Measurements from ENCODE around the gene ZBTB16. TPM values are rescaled to one million over a fixed set of nuclear protein-coding genes. Genes with fewer than 3 reads are reported as not detected.

Gene ZBTB16
- total and polyA plus RNA-seq, 4 donors: 32.9 to 283 (median 74.5) TPM

DNA sequence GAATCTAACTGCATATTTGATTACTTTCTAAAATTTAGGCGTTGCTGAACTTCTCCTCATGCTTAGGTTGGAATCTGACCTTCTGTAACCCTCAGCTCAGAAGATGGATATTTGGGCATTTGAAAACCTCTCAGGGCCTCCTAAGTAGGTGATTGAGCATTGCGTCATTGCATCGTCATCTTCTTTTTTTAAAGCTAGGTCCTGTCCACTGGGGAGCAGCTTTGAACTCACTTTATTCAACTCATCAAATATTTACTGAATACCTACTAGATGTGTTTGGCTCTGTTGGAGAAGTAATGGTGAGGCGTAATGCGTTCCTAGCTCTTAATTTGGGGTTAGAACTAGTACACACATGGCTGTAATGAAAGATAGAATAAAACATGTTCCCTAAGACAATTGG, 56.8 kb downstream of the ZBTB16 start:
- Histone ChIP-seq H3K27ac (ENCODE audit: low read depth in 1 of 2, low read length in 2 of 2) (no peak overlapping the region), H3K4me3 (ENCODE audit: low read length in 2 of 2) (no peak overlapping the region), H3K36me3 (ENCODE audit: control insufficient read depth in 1 of 2, insufficient read depth in 2 of 2, low read length in 1 of 2) (peaks cover 0 to 8% of the 10 kb centered on the region in 2 donors), H3K4me1 (ENCODE audit: control insufficient read depth in 1 of 2, insufficient read depth in 2 of 2, low read length in 2 of 2) (peaks cover 7 to 15% of the 10 kb centered on the region in 2 donors), H3K27me3 (ENCODE audit: control insufficient read depth in 1 of 2, insufficient read depth in 2 of 2, low read length in 1 of 2) (no peaks in the 10 kb centered on the region), H3K9me3 (ENCODE audit: control insufficient read depth, low read length) (no peaks in the 10 kb centered on the region)
- DNase-seq (no peak), ATAC-seq (ENCODE audit: low FRiP score) (no peak)
- intact Hi-C loops (cut with DNase I): no loop called here
- 95 to 96% methylated on average over 5 of the region's 5 CpGs for WGBS, 2 donors

DNA sequence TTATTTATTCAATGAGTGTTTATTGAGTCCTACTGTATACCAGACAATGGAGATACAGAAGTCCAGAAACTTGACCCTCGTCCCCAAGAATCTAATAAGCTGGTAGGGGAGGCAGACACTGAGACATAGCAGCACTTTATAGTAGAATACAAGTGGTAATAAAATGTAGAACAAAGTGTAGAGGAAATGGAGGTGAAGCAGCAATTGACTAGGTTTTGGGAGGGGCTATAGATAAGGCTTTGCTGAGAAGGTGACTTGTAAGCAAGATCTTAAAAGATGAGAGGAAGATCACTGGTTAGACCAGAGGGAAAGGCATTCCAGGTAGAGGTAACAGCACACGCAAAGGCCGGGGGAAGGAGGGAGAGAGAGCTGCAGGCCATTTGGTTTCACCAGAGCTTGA, 57.3 kb downstream of the ZBTB16 start:
- H3K4me1 ChIP-seq (ENCODE audit: control insufficient read depth in 1 of 2, insufficient read depth in 2 of 2, low read length in 2 of 2): peaks cover 9 to 19% of the 10 kb centered on the region in 2 donors
- peaks cover 0 to 8% of the 10 kb centered on the region in 2 donors for H3K36me3 ChIP-seq (ENCODE audit: control insufficient read depth in 1 of 2, insufficient read depth in 2 of 2, low read length in 1 of 2)
- no peaks in the 10 kb centered on the region for H3K9me3 ChIP-seq (ENCODE audit: control insufficient read depth, low read length)
- intact Hi-C loops (cut with DNase I): no loop called here
- 95 to 100% methylated on average over 3 of the region's 3 CpGs for WGBS, 2 donors
- DNase-seq (no peak), ATAC-seq (ENCODE audit: low FRiP score) (no peak)
- H3K27ac ChIP-seq (ENCODE audit: low read depth in 1 of 2, low read length in 2 of 2): no peak overlapping the region
- no peak overlapping the region for H3K4me3 ChIP-seq (ENCODE audit: low read length in 2 of 2)
- no peaks in the 10 kb centered on the region for H3K27me3 ChIP-seq (ENCODE audit: control insufficient read depth in 1 of 2, insufficient read depth in 2 of 2, low read length in 1 of 2)

DNA sequence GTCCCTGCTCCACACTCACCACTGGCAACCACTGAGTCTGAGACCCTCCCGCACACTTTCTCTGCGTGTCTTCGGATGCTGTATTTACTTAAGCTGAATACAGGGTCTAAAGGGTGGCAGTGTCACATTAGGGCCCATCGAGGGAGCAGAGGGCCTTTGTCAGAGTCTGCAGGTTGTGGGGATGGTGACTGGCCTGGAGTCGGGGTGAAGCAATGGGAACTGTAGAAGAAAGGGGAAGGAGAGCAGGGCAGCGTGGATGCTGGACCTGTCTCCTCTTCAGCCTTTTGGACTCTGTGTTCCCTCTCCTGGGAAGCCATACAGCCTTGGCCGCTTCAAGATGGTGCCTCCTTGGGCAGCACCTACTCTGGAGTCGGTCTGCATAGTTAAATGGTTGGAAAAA, 61.1 kb downstream of the ZBTB16 start:
- peaks cover 8 to 35% of the 10 kb centered on the region in 2 donors for H3K4me1 ChIP-seq (ENCODE audit: control insufficient read depth in 1 of 2, insufficient read depth in 2 of 2, low read length in 2 of 2)
- H3K9me3 ChIP-seq (ENCODE audit: control insufficient read depth, low read length): no peaks in the 10 kb centered on the region
- DNase-seq: no peak
- no peak overlapping the region for H3K4me3 ChIP-seq (ENCODE audit: low read length in 2 of 2)
- no peak for ATAC-seq (ENCODE audit: low FRiP score)
- intact Hi-C loops (cut with DNase I): no loop called here
- H3K27me3 ChIP-seq (ENCODE audit: control insufficient read depth in 1 of 2, insufficient read depth in 2 of 2, low read length in 1 of 2): no peaks in the 10 kb centered on the region
- H3K27ac ChIP-seq (ENCODE audit: low read depth in 1 of 2, low read length in 2 of 2): no peak overlapping the region
- H3K36me3 ChIP-seq (ENCODE audit: control insufficient read depth in 1 of 2, insufficient read depth in 2 of 2, low read length in 1 of 2): peaks cover 0 to 7% of the 10 kb centered on the region in 2 donors
- 95 to 96% methylated on average over 8 of the region's 8 CpGs for WGBS, 2 donors

DNA sequence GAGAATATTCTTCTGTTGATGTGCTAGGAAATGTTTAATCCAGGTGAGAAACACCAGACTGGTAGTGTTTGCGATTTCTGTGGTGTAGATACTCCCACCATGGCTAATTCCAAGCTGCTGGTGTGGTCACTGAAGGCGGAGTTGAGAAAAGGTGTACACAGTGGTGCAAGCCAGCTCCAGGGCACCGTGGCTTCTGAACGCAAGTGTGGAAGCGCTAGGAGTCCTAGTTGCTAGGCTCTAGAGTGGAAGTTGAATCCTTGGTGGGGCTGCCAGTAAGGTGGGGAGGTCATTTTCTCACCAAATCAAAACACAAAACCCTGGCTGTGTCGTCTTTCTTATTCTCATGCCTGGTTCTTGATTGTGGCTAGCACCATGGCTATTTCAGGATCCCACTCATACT, 61.6 kb downstream of the ZBTB16 start:
- intact Hi-C loops (cut with DNase I): no loop called here
- DNase-seq: no peak
- H3K36me3 ChIP-seq (ENCODE audit: control insufficient read depth in 1 of 2, insufficient read depth in 2 of 2, low read length in 1 of 2): peaks cover 0 to 10% of the 10 kb centered on the region in 2 donors
- H3K4me3 ChIP-seq (ENCODE audit: low read length in 2 of 2): no peak overlapping the region
- H3K27ac ChIP-seq (ENCODE audit: low read depth in 1 of 2, low read length in 2 of 2): peak overlapping the region; percentile 39 to 69
- H3K27me3 ChIP-seq (ENCODE audit: control insufficient read depth in 1 of 2, insufficient read depth in 2 of 2, low read length in 1 of 2): no peaks in the 10 kb centered on the region
- peaks cover 8 to 37% of the 10 kb centered on the region in 2 donors for H3K4me1 ChIP-seq (ENCODE audit: control insufficient read depth in 1 of 2, insufficient read depth in 2 of 2, low read length in 2 of 2)
- H3K9me3 ChIP-seq (ENCODE audit: control insufficient read depth, low read length): no peaks in the 10 kb centered on the region
- no peak for ATAC-seq (ENCODE audit: low FRiP score)
- WGBS, 2 donors: 92 to 95% methylated on average over 6 of the region's 6 CpGs

DNA sequence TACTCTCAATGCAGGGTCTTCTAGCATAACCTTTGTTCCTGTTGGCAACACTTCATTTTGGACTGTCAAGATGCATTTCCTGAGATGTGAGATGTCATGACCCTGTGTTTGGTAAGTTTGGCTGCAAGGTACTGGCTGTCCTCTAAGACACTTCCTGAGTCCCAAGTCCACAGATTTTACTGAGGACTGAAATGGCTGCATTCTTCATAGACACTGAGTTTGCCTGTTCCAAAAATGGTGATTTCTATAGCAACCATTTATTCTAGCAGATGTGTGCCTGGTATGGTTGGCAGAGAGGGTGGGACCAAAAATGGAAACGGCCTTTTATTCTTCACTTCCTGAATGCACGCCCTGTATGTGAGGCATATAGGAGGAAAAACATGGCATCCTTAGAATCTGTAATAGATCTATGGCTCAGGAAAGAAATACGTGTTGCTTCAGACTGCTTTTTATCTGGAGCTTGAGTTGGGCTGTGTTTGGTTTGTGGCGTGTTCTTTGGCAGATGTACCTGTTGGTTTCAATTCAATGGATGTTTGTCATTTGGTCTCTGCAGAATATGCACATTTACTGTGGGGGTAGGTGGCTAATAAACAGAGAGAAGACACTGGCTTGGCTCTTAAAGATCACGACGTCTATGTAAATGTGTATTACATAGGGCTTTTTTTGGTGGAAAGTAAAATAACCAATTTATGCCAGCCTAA, 62.4 kb downstream of the ZBTB16 start:
- peaks cover 8 to 37% of the 10 kb centered on the region in 2 donors for H3K4me1 ChIP-seq (ENCODE audit: control insufficient read depth in 1 of 2, insufficient read depth in 2 of 2, low read length in 2 of 2)
- H3K36me3 ChIP-seq (ENCODE audit: control insufficient read depth in 1 of 2, insufficient read depth in 2 of 2, low read length in 1 of 2): peaks cover 0 to 9% of the 10 kb centered on the region in 2 donors
- no peak for DNase-seq
- H3K4me3 ChIP-seq (ENCODE audit: low read length in 2 of 2): no peak overlapping the region
- WGBS, 2 donors: 9 to 18% methylated on average over 6 of the region's 6 CpGs
- no peaks in the 10 kb centered on the region for H3K9me3 ChIP-seq (ENCODE audit: control insufficient read depth, low read length)
- intact Hi-C loops (cut with DNase I): no loop called here
- peak overlapping the region in 1 of 2 donors; percentile 39 for H3K27ac ChIP-seq (ENCODE audit: low read depth in 1 of 2, low read length in 2 of 2)
- H3K27me3 ChIP-seq (ENCODE audit: control insufficient read depth in 1 of 2, insufficient read depth in 2 of 2, low read length in 1 of 2): no peaks in the 10 kb centered on the region
- ATAC-seq (ENCODE audit: low FRiP score): no peak

DNA sequence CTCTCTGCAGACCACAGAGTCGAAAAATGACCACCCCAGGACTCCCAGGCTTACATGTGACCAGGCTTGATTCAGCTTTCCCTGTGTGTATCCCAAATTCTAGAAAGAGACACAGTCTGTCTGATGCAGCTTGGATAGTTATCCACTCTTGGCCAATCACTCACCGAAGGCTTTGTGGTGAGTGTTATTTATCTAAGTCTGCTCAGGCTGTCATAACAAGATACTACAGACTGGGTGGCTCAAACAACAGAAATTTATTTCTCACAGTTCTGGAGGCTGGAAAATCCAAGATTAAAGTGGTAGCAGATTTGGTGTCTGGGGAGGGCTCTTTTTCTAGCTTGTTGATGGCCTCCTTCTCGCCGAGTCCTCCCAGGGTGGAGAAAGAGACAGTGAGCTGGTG, 63.2 kb downstream of the ZBTB16 start:
- ATAC-seq (ENCODE audit: low FRiP score): no peak
- intact Hi-C loops (cut with DNase I): no loop called here
- H3K4me1 ChIP-seq (ENCODE audit: control insufficient read depth in 1 of 2, insufficient read depth in 2 of 2, low read length in 2 of 2): peaks cover 8 to 37% of the 10 kb centered on the region in 2 donors

DNA sequence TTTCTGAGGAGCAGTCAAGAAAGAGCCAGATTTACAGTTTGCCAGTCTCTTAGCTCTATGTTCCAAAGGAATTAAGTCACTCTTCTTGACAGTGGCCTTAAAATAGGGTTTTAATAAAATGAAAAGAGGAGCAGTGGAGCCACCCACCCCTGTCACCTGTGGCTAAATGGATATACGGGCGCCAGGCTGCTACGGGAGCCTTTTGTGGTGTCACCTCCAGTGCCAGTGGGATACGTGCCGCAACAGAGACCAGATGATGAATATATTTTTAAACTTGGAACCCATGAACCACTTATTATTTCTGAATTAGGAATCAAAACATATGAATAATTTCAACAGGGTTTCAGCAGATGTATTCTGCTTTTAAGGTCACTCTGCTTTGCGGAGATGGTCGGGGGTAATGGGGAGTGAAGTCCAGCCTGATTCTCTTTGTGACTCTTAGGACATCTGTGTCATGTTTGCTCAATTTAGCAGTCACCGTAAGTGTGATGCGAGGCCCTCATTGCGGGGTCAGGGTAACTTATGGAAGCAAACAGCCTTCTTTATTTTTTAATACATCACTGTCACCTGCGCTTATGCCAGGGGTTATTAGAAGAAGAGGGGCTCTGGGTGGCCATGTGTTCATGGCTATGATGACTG, 64.3 kb downstream of the ZBTB16 start:
- 49 to 52% methylated on average over 11 of the region's 11 CpGs for WGBS, 2 donors
- Histone ChIP-seq H3K27ac (ENCODE audit: low read depth in 1 of 2, low read length in 2 of 2) (peak overlapping the region in 1 of 2 donors; percentile 45), H3K36me3 (ENCODE audit: control insufficient read depth in 1 of 2, insufficient read depth in 2 of 2, low read length in 1 of 2) (peaks cover 3 to 8% of the 10 kb centered on the region in 2 donors), H3K9me3 (ENCODE audit: control insufficient read depth, low read length) (no peaks in the 10 kb centered on the region), H3K4me1 (ENCODE audit: control insufficient read depth in 1 of 2, insufficient read depth in 2 of 2, low read length in 2 of 2) (peaks cover 12 to 37% of the 10 kb centered on the region in 2 donors), H3K4me3 (ENCODE audit: low read length in 2 of 2) (no peak overlapping the region), H3K27me3 (ENCODE audit: control insufficient read depth in 1 of 2, insufficient read depth in 2 of 2, low read length in 1 of 2) (no peaks in the 10 kb centered on the region)
- ATAC-seq (ENCODE audit: low FRiP score) (no peak), DNase-seq (no peak)
- intact Hi-C loops (cut with DNase I): no loop called here

More for the DNA sequence above, 63.2 kb downstream of the ZBTB16 start:
- no peaks in the 10 kb centered on the region for H3K9me3 ChIP-seq (ENCODE audit: control insufficient read depth, low read length)
- H3K4me3 ChIP-seq (ENCODE audit: low read length in 2 of 2): no peak overlapping the region
- H3K27me3 ChIP-seq (ENCODE audit: control insufficient read depth in 1 of 2, insufficient read depth in 2 of 2, low read length in 1 of 2): no peaks in the 10 kb centered on the region
- H3K27ac ChIP-seq (ENCODE audit: low read depth in 1 of 2, low read length in 2 of 2): no peak overlapping the region
- DNase-seq: no peak
- H3K36me3 ChIP-seq (ENCODE audit: control insufficient read depth in 1 of 2, insufficient read depth in 2 of 2, low read length in 1 of 2): peaks cover 2 to 8% of the 10 kb centered on the region in 2 donors
- WGBS, 2 donors: 63% methylated on average over 4 of the region's 4 CpGs

DNA sequence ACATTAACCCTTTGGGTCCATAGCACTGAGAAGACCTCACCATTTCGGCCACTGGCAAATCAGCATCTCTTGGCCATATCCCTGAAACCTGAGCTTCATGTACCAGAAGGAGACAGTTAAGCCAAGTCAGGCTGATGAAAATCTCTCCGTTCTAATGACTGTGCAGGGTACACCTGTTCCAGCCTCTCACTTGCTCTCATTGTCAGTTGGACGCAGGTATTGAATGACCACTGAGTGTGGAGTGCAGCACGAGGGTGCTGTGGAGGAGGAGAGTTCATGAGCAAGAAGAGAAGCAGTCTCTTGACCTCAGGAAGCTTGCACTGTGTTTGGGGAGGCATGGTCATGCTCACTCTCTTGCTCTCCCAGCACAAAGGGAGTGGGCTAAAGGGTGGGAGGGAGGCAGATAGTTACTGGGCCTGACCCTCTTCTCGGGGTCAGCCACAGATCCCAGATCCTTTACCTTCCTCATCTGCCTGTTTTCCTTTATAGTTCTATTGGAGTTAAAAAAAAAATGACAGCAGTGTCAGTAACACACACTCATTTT, 65.2 kb downstream of the ZBTB16 start:
- no peak for DNase-seq
- no peaks in the 10 kb centered on the region for H3K9me3 ChIP-seq (ENCODE audit: control insufficient read depth, low read length)
- H3K4me3 ChIP-seq (ENCODE audit: low read length in 2 of 2): no peak overlapping the region
- peaks cover 3 to 8% of the 10 kb centered on the region in 2 donors for H3K36me3 ChIP-seq (ENCODE audit: control insufficient read depth in 1 of 2, insufficient read depth in 2 of 2, low read length in 1 of 2)
- H3K27ac ChIP-seq (ENCODE audit: low read depth in 1 of 2, low read length in 2 of 2): no peak overlapping the region
- no peaks in the 10 kb centered on the region for H3K27me3 ChIP-seq (ENCODE audit: control insufficient read depth in 1 of 2, insufficient read depth in 2 of 2, low read length in 1 of 2)
- H3K4me1 ChIP-seq (ENCODE audit: control insufficient read depth in 1 of 2, insufficient read depth in 2 of 2, low read length in 2 of 2): peaks cover 12 to 35% of the 10 kb centered on the region in 2 donors
- intact Hi-C loops (cut with DNase I): no loop called here
- WGBS, 2 donors: 79 to 84% methylated on average over 5 of the region's 5 CpGs
- no peak for ATAC-seq (ENCODE audit: low FRiP score)

Measured in aorta (tissue), 5 donors.